Transverse colon (tissue), 3 donors: ENCODE data around the gene ADPRHL1.

Experiments used
- CTCF ChIP-seq, 5 experiments: fragments of 200-600 bp in 3 of 5; fragments of 450-650 bp in 2 of 5; sonication (generic) in 3 of 5; IDR thresholded peaks; 1 replicate in 2 of 5; 2 replicates in 3 of 5; pipeline ENCODE4 v1.5.1; 2016 to 2017; ENCODE audit warnings: antibody characterized with exemption in 5 of 5, inconsistent platforms in 3 of 5, mild to moderate bottlenecking in 2 of 5, moderate library complexity in 1 of 5
- POLR2A ChIP-seq: fragments of 450-650 bp; IDR thresholded peaks from one replicate; pipeline ENCODE4 v1.6.1; 2016; ENCODE audit warnings: antibody characterized with exemption, mild to moderate bottlenecking, moderate library complexity

GRCh38 chr13:113350065-113350937 lies 103.0 kb downstream of the ADPRHL1 start:
- TF ChIP-seq POLR2A (no peak), CTCF (IDR thresholded peaks at IDR 0.05) (no peak)
